HPDE6-E6E7 (cell line): ENCODE results near the gene CCDC102A.

Experiments used
- DNase-seq: peaks from one replicate; pipeline ENCODE4 v3.0.0; 2011; ENCODE audit warnings: missing footprints; ENCODE audit errors: extremely low spot score

The CCDC102A gene

DNA sequence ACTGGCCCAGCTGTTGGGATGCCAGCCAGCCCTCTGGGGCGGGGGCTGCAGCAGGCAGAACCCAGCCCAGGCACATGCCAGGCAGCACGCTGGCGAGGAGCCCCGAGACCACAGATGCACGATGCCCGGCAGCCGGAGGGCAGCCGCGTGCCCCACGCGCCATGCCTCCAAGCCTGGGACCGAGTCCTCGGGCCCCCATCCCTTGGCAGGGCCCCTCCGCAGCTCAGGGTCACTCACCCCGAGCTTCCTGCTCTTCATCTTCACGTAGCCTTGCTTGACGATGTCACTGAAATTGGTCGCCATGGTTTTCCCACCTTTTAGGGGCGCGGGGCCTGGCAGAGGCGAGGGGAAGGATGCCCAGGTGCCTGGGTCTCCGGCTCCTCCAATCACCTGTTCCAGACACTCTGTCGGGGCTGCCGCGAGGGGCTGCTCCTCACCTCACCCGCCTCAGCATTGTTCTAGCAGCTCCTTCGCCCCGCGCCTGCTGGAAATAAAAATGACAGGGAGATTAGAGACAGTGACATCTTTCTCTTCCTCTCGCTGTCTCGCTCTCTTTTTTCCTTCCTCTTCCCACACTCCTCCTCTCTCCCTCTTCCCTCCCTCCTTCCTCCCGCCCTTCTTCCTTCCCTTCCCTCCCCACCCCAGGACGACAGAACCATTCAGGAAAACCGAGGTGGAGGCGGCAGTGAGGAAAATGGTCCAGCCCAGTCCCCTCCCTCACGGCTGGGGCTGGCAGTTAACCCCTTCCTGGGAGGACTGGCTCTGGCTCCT lies 57.0 kb downstream of the CCDC102A start:
- no peak for DNase-seq

DNA sequence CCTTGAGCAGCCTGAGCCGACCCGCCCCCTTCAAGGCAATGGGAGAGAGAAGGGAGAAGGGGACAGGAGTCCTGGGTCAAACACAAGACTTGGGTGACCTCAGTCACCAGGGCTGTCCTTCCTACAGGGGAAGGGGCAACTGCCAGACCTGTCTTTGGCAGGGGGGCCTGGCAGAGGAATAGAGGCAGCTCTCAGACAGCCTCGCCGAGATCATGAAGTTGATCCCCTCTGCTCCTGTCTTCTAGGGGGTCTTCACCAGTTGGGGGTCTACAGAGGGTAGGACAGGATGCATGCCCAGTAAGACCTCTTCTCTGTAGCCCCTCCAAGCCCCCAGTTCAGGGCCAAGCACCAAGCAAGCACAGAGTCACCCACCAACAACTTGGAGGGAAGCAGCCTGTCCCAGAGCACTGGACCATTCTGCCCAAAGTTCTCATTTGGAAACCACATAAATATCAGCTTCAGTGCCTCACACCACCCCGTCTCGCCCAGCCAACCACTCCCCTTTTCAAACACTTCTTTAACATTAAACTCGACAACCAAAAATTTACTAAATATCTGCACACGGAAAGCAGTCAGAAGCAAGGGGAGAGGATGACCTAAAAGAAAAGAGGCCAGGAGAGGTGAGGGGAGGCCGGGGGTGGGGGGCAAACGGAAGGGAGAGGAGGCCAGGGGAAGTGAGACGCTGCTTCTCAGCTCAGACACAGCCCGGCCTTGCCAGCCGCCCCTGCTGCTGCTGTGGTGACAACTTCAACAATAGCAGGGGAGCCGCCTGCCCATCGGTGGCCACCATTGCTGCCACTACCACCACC lies 57.8 kb downstream of the CCDC102A start:
- no peak for DNase-seq

DNA sequence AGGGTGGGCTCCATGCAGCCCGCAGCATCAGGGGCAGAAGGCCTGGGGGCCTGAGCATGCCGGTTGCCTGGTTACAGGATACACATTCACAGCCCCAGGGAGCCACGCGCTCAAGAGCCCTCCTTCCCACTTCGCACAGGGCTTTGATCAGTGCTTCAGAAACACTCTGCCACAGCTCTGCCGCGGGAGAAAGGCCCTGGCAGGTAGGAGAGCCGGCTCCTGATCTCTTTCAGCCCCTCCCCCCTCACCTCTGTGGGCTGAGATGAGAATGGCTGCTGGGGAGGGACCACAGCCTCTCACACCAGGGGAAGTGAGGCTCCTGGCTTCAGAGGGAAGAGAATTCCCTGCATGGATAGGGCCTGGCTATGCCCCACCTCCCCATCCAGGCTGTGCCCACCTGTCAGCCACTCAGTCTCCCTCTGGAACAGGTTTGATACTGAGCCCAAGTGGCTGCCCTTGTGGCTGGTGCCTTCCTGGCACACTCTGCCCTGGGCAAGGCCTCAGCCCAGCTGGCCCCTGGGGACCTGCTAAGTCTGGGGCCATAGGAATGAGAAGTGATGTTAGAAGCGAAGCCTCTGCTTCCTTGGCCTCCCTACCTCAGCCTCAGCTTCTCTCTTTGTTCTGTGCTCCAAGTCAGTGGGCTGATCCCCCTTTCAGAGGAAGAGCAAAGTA lies 58.7 kb downstream of the CCDC102A start:
- DNase-seq = no peak

DNA sequence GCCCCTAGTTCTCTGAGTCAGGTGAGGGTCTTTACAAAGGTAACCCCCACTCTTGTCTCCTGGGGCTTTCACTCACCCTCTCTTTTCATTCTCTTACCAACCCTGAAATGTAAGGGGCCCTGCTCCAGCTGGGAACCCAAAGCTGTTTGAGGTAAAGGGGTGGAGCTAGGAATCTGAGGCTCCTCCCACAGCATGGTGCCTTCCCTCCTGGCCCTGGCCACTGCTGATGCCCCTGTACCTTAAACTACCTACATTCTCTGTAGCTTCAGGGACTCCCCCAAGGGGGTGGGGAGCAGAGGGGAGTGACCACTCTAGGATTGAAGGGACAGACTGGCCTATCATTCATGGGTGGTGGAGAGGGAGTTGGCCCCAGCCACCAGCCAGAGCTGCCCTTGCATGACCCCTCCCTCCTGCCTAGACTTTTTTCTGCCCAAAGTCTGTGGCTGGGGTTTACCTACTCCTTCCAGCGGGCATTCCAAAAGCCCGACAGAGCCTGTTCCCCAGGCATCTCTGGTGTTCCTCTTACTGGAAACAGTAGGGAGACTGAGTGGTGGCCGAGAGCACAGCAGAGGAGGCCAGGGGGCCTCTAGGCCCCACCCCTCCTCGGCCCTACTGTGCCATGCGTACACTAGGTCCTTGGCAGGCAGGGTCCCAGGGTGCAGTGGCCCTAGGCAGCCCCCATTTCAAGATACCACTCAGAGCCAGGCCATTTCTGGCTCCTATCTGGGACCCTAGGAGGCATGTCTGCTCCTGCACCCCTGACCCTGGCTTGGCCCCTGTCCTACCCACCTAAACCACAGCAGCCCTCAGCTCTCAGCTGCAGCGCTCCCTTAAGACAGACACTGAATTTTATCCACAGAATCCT lies 59.6 kb downstream of the CCDC102A start:
- no peak for DNase-seq

DNA sequence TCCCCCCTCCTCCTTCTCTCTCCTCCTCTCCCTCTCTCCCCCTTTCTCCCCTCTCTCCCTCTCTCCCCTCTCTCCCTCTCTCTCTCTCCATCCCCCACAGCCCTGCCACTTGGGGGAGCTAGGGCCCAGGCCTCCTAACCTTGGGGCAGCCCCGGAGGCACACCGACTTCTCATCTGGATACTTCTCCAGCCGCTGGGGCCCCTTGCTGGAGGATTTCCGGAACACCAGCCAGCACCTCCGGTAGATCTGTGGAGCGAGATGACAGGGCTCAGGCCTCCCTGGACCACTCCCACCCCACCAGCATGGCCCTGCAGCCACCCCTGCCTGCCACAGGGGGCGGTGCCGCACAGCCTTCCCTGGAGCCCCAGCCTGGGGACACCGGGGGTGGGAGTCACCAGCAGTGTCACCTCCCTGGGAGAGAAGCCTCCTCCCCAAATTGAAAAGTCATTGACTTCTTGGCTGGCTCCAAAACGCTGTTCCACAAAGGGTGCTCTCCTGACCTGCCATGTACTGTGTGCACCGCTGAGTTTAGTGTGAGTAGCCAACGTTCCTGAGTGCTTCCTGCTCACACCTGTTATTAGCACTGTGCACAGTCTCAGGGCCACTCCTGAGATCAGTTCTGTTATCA lies 60.5 kb downstream of the CCDC102A start:
- DNase-seq = no peak

- no peak for DNase-seq
These were observed 61.4 kb downstream of the CCDC102A start for GRCh38 chr16:57474671-57475661.

DNA sequence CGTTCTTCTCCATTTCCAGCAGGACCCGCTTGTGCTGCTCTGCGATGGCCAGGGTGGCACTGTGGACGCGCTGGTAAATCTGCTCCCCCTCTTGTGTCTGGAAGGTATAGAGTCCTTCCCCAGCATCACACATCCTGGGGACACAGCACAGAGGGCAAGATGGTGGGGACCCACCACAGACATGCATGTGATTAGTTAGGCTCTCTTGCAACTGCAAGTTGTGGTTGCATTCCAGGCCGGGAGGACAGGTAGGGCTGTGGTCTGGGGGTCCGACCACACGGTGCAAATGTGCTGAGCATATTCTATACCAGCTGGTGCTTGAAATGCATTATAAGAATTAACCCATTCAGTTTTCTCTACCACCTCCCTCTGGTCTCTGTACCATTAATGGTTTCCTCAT lies 62.5 kb downstream of the CCDC102A start:
- DNase-seq = no peak

- DNase-seq = no peak
These were observed 63.1 kb downstream of the CCDC102A start for GRCh38 chr16:57473176-57473840.

GRCh38 chr16:57472665-57473060 lies 63.7 kb downstream of the CCDC102A start:
- no peak for DNase-seq

DNA sequence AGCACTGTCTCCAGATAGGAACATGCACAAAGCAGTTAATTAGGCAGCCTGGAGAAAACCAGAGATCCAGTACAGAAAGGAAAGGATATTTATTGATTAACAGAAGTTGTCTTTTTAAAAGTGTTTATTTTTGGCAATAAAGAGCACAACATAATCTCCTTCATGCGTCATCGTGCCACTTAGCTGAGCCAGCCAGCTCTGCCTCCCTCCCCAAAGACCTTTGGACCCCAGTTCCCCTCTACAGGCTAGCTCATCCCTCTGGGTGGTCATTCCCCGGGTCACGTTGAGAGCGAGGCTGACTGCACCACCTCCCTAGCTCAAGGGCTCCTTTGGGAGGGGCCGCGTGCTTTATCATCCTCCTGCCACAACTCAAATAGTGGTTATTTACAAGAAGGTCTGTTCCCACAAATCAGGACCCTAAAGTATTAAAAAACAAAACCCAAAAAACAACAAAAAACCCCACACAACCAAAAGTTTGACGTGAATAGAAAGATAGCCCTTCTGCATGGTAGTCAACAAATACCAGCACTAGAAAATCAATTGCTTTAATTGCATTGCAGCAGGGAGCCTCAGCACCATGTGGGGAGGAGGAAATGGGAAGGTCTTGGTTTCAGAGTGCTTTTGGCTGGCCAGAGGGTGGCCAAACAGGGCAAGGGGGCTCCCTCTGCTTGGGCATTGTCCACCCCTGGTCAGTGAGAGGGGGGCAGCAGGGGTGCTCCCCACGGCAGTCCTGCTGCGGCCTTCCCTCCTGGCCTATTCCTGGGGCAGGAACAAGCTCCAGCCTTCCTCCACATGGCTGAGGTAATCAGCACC lies 64.3 kb downstream of the CCDC102A start:
- DNase-seq = no peak

DNA sequence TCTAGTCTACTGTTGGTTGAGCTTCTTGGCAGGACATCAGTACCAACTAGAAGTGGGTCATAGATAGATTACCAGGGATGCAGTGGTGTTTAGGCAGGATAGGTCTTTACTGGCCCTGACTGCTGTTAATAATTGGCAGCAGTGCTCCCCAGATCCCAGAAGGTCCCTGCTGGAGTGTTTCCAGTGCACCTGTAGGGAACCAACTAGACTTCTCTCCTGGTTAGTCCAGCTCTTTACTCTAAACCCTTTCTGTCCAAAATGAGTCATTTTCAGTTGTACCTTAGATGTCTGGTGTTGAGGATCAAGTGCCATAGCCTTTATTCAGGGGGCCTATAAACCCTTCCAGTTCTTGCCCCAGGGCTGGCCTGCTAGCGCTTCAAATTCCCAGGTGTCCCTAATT lies 65.2 kb downstream of the CCDC102A start:
- no peak for DNase-seq

GRCh38 chr16:57470711-57471110 lies 65.7 kb downstream of the CCDC102A start:
- no peak for DNase-seq

GRCh38 chr16:57469917-57470470 lies 66.4 kb downstream of the CCDC102A start:
- DNase-seq = no peak

GRCh38 chr16:57469046-57469445 lies 67.3 kb downstream of the CCDC102A start:
- DNase-seq = no peak

- DNase-seq = no peak
These were observed 68.0 kb downstream of the CCDC102A start for GRCh38 chr16:57468346-57468745.

DNA sequence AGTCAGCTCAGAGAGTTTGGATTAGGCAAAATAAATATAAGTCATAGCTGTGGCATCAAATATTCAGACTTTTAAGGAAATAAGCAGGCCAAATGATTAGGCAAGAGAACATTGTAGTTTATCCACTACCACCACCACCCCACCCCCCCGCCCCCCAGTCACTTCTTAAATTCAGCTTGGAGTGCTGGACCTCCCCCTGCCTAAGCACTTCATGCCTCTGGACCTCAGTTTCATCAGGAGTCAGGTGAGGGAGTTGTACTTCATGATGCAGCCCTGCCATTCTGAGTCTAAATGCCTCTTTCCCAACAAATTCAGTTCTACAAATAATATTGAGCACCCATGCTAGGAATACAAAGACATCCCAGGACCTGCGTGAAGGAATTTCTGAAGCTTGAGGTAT lies 71.8 kb downstream of the CCDC102A start:
- DNase-seq = no peak

GRCh38 chr16:57462978-57463362 lies 73.4 kb downstream of the CCDC102A start:
- DNase-seq = no peak
